NCI-H1436 treated with DMSO at 0.1 percent for 48 hours (cell line): Measurements from ENCODE around the gene CARMIL1.

Source experiments
- DNase-seq: peaks from one replicate; lab custom pipeline; 2025; lab: John Stamatoyannopoulos, UW

Gene CARMIL1

DNA sequence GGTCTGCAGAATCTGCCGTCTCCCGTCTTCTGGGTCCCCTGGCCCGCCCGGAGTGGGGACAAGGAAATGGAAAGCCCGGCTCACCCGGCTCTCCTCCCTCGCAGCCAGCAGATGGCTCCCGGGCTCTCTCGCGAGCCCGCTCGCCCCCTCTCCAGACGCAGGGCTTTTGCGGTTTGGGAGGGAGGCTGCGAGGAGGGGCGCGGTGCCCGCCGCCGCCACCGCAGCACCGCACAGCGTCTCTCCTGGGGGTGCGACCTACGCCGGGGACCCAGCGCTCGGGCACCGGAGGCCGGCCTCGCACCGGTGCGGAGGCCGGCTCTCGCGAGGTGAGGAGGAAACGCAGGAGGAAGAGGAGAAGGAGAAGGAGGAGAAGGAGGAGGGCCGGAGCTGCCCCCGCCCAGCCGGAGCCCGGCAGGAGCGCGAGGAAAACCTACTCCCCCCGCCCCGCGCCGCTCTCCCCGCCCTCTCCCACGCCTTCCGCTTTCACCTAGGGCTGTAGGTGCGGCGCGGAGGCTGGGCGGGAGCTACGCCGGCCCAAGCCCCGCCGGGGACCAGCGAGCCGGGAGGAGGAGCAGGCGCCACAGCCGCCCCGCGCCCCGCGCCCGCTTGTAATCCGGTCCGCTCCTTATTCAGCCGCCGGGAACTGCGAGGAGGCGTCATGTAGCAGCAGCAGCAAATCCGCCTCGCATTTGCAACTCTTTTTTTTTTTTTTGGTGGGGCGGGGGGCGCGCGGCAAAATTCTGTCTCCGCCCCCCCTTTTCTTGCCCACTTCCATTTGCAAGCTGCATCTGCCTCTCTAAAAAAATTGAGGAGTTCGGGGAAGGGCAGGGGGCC lies at the start of gene CARMIL1:
Gene CARMIL1 (plus strand): TSS at position 461 of the 834 bp plus-strand sequence. CDS start 422 bp downstream, outside the sequence.
- DNase-seq = peak; percentile 45

DNA sequence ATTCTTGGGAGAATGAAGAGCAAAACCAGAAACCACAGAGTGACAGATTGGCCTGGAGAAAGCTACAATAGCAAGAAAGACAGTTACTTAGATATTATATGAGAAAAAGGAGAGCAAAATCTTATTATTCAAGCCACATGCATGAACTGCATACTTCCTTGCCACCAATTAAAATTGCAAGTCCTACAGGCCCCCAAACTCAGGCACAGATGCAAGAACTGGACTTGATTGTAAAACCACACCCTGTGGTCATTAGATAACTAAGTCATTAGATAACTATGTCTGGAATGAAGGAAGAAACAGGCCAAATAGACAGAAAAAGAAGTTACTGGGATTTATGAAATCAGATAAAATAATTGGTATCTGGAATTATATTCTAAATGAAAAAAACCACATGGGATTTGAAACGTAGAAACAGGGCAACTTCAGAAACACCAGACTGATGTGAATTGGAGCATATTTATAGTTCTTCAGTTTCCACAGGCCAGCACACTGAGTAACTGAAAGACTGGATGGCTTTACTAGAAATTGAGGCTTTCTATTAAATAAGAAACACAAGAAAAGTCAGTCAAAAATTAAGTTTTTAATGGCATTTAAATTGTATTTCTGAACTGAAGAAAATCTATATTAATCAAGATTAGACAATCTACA lies 49.4 kb upstream of the CARMIL1 start:
- DNase-seq = no peak

DNA sequence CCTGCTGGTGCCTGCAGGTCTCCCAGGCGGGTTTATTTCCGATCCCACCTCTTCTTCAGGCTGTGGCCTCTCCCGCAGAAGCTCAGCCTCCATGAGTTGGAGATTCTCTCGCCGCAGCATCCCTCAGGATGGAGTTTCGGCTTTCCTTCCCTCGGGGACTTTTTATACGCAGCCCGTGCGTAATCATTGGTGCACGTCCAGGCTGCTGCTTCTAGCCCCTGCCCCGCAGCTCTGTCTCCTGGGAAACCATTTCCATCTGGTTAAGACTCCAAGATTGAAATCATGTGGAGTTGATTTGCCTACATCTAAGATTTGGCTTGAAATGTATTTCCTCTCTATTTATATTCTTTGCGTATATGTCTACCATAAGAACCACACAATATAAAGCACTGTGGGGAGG lies 46.7 kb upstream of the CARMIL1 start:
- no peak for DNase-seq

DNA sequence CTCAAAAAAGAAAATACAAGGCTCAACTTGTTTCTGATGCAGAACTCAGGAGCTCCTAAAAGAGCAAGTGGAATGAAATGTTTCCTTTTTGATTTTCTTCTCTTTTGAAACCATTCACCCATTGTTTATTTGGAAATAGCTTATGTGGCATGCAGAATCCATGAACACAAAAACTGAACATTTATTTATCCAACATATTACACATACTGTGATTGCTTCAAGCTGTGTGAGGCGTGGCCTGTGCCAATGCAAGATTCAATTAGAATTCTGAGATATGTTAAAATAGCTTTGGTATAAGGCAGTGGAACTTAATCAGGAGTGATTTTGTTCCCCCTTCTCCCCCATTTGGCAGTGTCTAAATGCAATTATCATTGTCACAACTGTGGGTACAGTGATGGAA lies 45.9 kb upstream of the CARMIL1 start:
- no peak for DNase-seq

DNA sequence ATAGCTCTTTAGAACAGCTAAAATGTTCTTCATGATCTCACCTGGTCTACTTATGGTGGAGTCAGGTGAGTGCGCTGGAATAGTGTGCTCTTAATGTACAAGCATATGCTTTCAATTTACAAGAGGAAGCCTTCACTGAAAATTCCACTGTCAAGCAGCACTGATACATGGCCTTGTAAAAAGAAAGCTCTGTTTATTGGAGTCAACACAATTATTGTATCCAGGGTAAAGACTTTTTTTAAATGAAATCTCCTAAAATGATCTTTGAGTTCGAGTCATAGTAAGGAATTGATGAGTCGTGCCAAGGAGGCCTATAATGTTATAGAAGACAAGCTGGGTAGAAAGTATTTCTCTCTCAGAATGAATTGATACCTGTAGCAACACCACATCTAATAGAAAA lies 41.6 kb upstream of the CARMIL1 start:
- DNase-seq = no peak

DNA sequence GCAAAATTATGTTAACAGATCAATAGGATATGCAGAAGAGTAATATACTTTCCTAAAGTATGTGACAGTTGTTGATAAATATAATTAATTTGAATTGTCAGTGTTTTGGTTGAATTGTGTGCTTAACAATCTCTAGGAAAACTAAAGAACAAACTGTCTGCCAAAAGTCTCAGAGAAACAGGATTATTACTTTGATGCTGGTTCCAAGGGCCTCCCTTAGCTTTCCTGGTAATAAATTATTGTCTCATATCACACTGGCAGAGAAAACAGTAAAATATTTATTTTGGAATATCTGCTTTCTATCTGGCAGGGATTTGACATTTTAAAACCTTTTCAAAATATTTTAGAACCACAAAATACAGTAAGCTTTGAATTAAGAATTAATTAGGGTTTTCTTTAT lies 40.1 kb upstream of the CARMIL1 start:
- no peak for DNase-seq

DNA sequence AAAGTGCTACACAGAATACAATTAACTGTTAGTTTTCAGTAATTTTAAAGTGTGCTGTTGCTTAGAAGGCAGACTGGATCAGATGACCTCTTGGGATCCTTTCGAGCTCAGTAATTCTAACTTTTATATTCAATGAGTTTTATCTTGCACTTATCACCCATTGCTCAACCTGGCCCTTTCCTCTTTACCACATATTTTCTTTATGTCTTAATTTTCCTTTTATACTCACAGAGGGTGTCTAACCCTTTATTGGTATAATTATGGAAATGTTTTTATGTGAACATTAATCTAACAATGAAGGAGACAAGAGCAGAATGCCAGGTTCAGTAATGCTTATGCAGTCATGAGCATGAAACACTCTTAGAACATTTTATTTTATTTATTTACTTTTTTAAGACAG lies 39.7 kb upstream of the CARMIL1 start:
- no peak for DNase-seq

DNA sequence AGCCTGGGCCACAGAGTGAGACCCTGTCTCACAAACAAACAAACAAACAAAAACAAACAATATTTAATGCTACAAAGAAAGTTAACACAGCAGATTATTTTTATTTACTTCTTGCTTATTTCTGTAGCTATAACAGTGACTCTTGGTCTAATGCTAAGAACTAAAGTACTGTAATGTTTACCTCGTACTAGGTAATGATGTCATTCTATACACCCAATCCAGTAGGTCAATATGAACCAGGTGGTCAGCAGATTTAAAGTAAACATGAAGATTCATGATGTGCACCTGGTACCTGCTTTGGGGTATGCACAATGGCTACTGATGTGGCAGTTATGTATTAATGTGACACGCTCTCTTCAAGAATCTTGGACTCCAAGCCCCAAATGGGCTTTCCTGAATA lies 36.6 kb upstream of the CARMIL1 start:
- no peak for DNase-seq

DNA sequence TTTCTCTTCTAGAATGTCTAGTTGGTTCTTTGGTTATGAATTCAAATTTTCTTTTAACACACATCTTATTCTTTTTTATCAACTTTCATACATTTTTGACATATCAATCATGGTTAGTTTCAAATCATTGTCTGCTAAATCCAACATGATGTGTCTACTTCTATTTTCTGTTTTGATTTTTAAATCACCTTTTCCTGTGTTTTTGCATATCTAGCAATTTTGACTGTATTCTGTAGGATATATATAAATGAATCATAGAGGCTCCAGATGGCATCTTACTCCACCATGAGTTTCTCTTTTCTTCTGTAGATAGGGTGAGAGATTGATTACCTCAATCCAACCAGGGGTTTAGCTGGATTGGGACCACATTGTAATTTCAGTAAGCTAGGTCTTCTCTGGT lies 34.3 kb upstream of the CARMIL1 start:
- DNase-seq = no peak

DNA sequence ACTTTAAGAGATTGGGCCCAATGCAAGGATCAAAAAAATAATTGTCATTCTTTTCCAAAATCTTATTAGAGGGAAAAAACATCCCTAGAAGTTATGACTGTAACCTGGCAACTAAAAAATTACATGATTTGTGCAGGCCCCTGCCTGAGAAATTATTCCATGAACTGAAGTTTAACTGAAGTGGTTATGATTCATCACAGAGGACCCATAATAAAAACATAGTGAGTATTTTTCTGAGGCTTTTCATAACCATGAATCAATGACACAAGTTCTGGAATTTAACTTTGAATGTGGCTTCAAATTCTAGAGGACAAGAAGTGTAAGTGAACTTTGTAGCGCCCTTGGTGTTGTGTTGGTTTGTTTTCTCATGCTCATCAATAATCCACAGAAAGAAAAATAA lies 31.1 kb upstream of the CARMIL1 start:
- DNase-seq = no peak

DNA sequence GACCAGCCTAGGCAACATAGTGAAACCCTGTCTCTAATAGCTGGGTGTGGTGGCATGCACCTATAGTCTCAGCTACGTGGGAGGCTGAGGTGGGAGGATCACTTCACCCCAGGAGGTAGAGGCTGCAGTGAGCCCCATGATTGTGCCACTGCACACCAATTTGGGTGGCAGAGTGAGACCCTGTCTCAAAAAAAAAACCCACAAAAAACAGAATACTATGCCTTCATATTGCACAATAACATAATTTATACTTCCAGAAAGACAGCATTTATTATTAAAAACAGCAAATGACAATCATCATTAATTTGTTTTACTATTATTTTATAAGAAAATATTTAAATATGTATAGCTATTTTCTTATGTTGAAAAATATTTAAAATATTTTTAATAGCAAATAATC lies 30.0 kb upstream of the CARMIL1 start:
- DNase-seq = no peak

DNA sequence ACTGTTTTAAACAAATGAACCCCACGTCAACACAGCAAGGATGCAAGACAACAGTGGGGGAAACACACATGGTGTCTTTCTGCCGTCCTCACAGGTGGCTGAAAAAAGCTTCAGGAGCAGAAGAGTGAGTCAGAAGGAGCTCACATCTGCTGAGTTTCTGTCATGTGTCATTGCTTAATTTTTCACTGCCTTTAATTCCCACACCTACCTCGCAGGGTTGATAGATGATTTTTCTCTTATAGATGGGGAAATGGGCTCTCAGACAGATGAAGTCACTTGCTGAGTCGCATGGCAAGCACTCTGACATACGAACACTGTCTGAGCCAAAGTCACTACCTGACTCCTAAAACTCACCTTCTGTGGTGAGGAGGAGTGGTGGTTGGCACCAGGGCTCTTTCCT lies 28.3 kb upstream of the CARMIL1 start:
- DNase-seq = no peak

DNA sequence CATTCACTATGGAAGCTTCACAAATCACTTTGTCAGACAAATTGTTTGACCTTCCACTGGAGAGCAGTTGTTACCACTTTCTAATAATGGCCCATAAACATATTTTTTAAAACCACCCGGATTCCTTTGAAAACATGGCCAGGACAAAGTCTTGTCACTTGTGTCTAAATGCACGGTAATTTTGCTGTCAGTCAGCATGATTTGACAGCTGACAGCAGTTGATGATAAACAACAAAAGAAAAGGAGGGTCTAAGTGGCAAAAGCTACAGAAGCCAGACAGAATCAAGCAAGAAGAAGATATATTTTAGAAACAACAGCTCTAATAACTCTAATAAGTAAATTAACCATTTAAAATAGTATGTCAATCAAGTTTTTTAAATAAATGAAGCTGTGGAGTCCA lies 27.7 kb upstream of the CARMIL1 start:
- DNase-seq = no peak

DNA sequence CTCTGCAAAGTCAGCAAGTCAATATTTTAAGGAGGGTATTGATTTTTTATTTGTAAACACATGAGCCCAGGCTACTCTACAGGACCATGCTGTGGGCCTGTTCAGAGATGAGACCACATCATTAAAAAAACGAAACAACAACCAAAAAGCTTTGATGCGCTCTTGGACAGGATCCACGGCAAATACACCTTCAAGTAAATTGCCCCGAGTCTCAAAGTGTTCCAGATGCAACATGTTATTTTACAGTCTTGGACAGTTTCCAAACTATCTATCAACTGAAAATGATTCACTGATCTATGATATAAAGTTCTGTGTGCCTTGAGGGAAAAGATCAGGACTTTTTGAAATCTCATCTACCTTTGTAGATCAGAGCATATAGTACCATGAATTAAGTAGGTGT lies 25.8 kb upstream of the CARMIL1 start:
- DNase-seq = no peak

DNA sequence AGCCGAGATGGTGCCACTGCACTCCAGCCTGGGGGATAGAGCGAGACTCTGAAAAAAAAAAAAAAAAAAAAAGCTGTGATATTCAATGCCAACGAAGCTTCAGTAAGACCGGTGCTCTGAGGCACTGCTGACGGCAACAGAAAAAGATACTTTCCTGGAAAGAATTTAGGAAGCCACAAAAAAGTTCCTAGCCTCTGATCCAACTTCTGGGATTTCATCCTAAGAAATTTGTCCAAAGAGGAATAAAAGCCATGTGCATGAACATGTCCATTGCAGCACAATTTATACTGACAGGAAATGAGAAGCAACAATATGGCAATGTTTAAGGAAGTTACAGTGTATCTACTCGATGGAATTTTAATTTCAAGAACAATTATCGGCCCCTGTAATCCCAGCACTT lies 24.5 kb upstream of the CARMIL1 start:
- DNase-seq = no peak

DNA sequence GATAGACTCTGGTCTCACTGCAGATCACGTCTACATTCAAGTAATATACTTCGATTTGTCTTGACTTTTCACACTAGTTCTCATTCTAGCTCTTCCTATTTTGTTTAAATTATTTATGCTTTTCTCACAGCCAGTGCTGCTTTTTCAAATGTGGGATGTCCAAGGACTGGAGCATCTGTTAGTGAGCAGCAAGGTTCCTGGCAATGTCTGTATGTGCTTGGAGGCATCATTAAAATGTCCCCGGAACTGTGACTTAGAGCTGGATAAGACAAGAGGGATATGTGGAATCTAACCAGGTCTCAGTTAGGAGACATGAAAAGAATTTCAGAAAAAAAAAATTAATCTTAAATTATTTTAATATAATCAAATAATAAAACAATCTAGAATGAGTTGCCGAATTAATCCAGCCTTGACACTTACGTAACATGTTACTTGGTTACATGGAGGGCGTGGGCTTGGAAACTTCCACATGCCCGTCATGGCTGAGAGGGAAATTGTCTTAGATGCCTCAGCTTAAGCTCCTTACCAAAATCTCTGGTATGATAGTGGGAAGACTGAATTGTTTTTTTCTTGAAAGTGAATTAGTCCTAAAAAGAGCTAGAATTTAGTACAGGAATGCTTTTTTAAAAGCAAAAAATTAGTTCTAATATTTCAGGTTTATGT lies 21.4 kb upstream of the CARMIL1 start:
- DNase-seq = no peak

DNA sequence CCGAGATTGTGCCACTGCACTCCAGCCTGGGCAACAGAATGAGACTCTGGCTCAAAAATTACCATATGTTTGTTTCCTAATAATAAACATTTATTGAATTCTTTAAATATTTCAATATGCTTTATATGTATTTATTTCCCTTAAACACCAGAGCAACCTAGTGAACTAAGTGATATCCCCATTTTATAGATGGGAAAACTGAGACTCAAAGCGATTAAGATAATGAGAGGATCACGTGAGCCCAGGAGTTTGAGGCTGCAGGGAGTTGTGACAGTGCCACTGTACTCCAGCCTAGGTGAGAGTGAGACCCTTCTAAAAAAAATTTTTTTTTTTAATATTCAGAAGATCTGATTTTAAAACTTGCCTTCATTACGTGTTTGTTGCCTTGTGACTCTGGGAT lies 19.4 kb upstream of the CARMIL1 start:
- no peak for DNase-seq

DNA sequence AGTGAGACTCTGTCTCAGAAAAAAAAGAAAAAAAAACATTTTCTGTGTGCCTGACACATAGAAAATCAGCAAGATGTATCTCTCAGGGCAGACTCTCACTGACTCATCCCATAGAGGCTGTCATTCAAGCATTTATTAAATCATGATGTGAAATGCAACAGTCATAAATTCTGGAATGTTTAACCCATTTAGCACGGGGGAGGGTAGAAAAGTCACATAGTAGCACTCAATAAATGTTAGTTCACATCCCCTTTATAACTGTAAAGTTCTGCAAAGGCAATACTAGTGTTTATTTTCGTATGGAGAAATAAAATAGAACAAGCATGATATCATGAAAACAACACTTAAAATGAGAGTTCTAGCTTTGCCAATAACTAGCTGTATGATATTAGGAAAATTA lies 15.5 kb upstream of the CARMIL1 start:
- no peak for DNase-seq

DNA sequence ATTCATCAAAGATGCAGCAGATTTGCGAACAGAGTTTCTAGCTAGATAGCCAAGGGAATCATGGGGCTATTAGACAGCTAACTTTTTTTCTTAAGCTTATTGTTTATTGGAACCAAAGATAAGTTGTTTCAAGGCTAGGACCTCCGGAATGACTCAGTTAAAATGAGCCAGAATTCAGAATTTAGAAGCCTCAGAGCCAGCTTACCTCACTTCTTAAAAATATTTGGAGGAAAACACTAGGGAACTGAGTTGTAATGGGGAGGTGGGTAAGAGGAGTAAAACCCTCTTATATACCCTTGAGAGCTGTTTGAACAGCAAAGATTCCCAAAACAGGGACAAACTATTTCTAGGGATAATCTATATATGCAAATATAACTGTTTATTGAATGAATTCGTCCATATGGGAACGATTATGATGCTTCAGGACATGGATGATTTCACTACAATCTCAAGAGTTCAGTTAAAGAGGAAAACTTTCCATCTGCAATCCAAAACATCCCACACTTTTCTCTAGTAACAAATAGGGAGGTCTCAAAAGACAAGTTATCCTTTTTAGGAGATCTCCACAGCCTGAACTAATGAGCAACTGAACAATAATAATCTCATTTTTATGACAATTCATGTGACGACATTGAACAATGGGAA lies 12.6 kb upstream of the CARMIL1 start:
- no peak for DNase-seq

DNA sequence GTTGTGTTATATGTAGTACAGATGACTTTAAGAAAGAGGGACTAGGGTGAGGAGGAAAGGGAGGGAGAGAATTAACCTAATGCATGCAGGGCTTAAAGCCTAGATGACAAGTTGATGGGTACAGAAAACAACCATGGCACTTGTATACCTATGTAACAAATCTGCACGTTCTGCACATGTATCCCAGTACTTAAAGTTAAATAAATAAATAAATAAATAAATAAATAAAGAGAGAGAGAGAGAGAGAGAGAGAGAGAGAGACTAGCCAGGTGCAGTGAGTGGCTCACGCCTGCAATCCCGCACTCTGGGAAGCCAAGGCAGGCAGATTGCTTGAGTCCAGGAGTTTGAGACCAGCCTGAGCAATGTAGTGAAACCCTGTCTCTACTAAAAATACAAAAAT lies 11.5 kb upstream of the CARMIL1 start:
- DNase-seq = no peak

DNA sequence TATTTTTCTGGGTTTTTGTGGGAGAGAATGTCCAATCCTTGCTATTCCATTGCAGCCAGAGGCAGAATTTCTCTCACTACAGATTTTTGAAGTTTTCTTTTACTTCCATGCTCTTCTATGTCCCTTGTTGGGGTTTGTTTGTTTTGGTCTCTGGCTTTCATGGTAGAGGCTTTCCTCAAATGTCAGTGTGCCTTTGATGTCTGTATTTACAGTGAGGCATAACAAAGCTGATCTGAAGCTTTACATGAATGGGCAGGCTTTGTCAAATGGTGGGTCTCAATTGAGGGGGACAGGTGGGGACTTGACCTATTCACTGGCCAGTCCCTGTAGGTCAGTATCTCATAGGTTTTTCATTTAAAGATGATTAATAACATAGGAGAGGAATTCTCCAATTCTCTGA lies 8.6 kb upstream of the CARMIL1 start:
- DNase-seq = no peak

DNA sequence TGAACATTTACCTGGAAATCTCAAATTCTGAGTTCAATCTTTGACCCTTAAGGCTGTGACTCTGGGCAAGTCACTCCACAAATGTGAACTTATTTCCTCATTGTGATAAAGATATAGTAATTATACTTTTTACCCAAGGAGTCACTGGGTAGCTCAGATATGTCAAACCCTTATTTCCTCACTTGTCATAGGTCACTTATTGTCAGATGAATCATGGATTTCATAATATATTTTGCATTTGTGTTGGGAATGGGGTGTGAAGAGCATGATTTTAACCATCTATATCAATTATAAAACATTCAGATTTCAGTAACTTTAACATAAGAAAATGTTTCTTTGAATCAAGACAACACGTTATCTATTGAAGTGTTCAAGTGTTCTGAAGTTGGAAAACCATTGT lies 3.7 kb upstream of the CARMIL1 start:
- DNase-seq = no peak

DNA sequence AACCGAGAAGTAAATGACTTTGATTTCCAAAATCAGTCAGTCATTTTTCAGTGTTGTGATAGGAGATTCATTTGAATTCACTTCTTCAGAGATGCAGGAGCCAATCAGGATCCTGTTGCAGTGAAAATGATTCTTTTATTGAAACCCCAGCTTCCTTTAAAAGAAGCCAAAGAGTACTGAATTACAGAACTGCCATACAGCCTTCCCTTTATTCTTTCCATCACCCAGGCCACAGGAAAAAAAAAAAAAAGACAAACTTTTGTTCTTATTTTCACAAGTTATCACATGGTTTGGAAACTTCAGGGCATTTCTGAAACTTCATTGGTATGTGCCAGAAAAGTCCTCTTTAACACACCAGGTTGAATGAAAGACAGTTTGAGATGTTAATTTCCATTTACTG lies 1.8 kb upstream of the CARMIL1 start:
- DNase-seq = no peak
